ENCODE measurements around the gene TRIM3.

TRIM3 gene

GRCh38 chr11:6400431-6401345 lies 73.1 kb downstream of the TRIM3 start:
- DNase-seq: no peak

Measured in cerebellar nuclear complex (tissue), 1 donor.